HG03521 (cell line): ENCODE results near the gene ATOH8.

Experiments
- ATAC-seq: cut with Tn5 transposase; IDR thresholded peaks from one replicate; pipeline ENCODE4 v1.9.1; 2021; ENCODE audit warnings: mild to moderate bottlenecking, moderate library complexity; ENCODE audit not compliant: unreplicated experiment

Gene ATOH8

GRCh38 chr2:85797921-85798320 is 44.1 kb downstream of the ATOH8 start:
- no peak for ATAC-seq

- ATAC-seq: no peak
These were observed 45.6 kb downstream of the ATOH8 start for GRCh38 chr2:85799215-85799956.

GRCh38 chr2:85800586-85800985 is 46.8 kb downstream of the ATOH8 start:
- ATAC-seq: no peak

- ATAC-seq: no peak
These were observed 48.1 kb downstream of the ATOH8 start for GRCh38 chr2:85801871-85802270.

DNA sequence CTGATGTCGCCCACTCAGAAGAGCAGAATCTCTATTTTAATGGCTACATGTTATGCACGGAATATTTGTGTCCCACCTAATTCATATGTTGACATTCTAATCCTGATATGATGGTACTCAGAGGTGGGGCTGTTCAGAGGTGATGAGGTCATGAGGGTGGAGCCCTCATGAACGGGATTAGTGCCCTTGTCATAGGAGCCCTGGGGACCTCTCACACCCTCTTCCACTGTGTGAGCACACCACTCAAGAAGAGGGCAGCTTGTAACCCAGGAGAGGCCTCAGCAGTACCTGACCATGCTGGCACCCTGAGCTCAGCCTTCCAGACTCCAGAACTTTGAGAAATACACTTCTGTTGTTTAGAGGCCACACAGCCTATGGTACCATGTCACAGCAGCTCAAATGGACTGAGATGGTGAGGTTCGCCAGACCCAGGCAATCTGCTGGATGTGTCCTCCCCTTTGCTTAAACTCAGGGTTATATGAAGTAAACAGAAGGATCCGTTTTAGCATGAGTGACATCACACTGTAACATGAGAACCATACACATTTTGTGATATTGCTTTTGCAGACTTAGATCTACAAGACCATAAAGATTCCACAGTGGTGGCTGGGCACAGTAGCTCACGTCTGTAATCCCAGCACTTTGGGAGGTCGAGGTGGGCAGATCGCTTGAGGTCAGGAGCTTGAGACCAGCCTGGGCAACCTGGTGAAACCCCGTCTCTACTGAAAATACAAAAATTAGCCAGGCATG is 48.7 kb downstream of the ATOH8 start:
- no peak for ATAC-seq

GRCh38 chr2:85803704-85804425 is 50.1 kb downstream of the ATOH8 start:
- no peak for ATAC-seq

DNA sequence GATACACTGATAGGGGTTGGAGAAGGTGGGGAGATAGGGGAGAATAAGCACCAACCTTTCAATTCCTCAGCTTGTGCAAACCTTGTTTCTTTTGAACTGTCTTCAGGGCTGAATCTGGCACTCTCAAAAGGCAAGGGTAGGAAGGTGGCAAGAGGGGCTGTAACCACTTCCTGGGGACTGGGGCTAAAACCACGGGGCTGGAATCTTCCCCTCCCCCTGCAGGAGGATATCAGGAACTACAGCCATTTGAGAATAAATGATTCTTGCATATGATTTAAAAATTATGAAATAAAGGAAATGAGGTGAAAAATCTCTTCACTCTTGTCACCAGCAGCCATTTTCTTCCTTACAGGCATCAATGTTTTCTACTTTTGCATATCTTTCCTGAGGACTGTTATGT is 50.8 kb downstream of the ATOH8 start:
- ATAC-seq: no peak

DNA sequence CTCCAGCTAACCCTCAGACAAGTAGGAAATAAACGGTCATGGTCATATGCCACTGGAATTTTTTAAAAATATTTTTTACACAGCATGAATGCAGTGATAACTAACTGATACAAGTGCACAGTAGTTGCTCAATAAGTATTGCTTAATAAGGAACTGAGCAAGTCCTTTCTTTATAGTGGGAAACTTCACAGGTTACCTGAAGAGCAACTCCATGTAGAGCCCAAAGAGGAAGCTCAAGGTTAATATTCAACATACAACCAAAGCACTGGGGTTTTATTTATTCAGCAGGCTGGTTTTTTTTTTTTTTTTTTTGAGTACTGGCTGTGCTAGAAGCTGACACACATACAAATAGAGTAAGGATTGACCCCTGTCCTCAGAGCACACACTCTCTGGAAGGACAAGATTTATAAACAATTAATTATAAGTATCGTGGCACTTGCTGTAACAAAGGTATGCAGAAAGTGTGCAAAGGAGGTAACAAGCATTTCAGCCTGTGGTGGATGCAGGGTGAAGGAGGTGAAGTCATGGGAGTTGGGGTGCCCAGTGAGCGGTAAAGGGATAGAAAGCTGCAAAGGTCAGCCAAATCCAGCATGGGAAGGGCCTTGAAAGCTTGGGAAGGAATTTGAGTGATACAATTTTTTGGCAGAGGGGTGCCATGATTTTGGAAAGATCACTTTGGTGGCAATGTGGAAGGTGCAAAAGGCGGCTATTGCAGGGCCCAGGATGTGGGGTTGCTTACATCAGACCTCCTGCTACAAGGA is 52.7 kb downstream of the ATOH8 start:
- ATAC-seq: no peak

GRCh38 chr2:85807756-85808155 is 54.0 kb downstream of the ATOH8 start:
- ATAC-seq: no peak

DNA sequence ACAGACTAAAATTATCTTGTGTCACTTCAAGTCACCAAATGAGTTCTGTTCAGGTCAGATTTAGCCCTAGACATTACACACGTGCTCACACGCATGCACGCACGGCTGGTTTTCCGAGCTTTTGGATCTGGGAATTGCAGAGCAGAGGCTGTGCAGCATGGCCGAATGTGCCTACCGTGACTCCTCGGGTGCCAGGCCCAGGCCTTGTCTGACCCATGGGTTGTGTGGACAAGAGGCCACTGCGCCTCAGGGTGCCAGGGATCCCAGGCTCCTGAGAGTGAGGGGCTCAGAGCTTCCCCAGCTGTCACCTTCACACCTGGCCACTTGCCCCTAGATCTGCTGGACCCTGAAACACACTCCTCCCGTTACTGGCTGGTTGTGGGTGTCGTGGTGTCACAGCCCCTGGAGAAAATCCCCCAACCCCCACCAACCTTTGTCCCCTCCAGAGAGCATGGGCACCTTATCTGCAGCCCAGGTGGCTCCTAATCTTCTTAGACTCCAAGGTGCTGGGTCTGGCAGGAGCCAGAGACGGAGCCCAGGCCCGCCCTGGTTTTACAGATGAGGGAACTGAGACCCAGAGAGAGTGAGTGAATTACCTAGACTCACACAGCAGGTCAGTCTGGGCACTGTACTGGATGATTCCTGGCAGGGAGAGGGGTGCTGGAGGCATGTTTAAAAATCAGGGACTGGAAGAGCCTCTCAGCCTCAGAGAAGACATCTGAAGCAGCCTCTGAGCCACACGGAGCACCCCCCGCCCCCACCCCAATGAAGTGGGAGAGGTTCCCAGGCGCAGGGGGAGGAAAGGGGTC is 56.8 kb downstream of the ATOH8 start:
- no peak for ATAC-seq

- ATAC-seq: no peak
These were observed 57.6 kb downstream of the ATOH8 start for GRCh38 chr2:85811180-85812093.

GRCh38 chr2:85812094-85812735 is 58.4 kb downstream of the ATOH8 start:
- no peak for ATAC-seq

- no peak for ATAC-seq
These were observed 59.6 kb downstream of the ATOH8 start for GRCh38 chr2:85813211-85813981.

- no peak for ATAC-seq
These were observed 60.4 kb downstream of the ATOH8 start for GRCh38 chr2:85813982-85814801.

DNA sequence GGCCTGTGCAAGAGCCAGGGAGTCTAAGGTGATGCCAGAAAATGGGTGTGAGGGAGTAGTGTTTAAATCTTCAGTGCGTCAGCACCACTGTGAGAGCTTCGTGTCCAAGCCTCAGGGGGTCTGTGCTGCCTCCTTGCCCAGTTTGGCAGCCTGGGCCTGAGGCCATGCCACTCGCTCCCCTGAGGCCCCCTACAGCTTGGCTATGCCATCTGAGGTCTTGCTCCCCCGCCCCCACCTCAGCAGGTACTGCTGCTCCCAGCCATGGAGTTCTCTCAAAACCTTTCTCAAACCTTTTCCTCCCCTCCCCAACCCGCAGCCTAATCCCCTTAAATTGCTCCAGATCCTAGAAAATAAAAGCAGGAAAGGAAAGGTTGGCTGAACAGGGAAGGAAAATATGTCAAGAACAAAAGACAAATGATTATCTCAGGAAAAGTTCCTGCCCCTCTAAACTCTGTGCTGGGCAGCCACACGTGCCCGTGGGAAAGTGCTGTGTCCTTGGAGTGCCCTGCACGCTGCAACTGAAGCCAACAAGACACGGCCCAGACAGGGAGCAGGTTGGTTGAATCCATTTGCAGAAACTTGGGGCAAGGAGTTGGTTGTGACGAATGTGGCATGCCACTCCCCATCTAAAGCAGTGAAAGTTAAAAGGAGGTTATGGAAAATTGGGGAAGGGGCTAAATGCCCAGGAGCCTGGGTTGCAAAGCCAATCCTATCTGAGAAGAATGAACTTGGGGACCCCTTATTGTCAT is 61.2 kb downstream of the ATOH8 start:
- ATAC-seq: no peak

DNA sequence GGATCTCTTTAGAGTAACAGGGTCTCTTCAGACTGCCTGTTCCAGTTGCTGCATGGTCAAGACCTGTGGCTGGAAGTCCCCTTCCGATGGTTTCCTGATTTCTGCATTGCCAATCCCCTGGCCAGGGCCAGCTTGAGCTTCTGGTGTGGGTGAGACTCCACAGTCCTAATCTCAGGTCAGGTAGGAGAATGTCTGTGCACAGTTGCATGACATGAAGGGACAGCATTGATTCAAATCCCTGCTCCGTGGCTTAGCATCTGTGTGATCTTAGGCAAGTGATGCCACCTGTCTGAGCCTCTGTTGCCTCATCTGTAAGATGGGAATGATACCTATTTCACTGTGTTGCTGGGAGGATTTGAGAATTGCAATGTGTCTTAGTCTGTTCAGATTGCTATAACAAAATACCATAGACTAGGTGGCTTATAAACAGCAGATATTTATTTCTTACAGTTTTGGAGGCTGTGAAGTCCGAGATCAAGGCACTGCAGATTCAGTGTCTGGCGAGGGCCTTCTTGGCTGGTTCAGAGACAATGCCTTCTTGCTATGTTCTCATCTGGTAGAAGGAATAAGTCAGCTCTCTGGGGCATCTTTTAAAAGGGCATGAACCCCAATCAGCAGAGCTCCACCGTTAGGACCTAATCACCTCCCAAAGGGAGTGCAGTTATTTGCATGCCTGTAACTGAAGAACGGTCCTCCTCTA is 66.2 kb downstream of the ATOH8 start:
- ATAC-seq: no peak
